Activated CD8-positive, alpha-beta T cell treated with anti-CD3 and anti-CD28 coated beads for 36 hours (primary cell): Measurements from ENCODE around the gene TCP1. TPM values are rescaled to one million over a fixed set of nuclear protein-coding genes. Genes with fewer than 3 reads are reported as not detected.

Experiments used
- ATAC-seq: fragments of 200-7000 bp; cut with Tn5 transposase; one replicate; pipeline ENCODE4 v1.10.0; 2021; ENCODE audit warnings: mild to moderate bottlenecking, moderate library complexity
- CTCF ChIA-PET: fragments of 350-600 bp; sonication (Branson Sonifier 250); formaldehyde crosslinking; loops from one replicate; lab custom pipeline; 2021; ENCODE audit warnings: antibody characterized with exemption; lab: Charles Lee
- POLR2A ChIA-PET: fragments of 350-600 bp; sonication (Branson Sonifier 250); formaldehyde crosslinking; loops from one replicate; lab custom pipeline; 2021; ENCODE audit warnings: antibody characterized with exemption; lab: Charles Lee
- DNase-seq: peaks from one replicate; pipeline ENCODE4 v3.0.0-alpha.2; 2020
- H3K27ac Mint-ChIP-seq: one replicate; pipeline ENCODE4 v1.8.0; 2021; ENCODE audit warnings: mild to moderate bottlenecking, mixed read lengths
- H3K27me3 Mint-ChIP-seq: one replicate; pipeline ENCODE4 v1.8.0; 2021; ENCODE audit warnings: mixed read lengths
- H3K36me3 Mint-ChIP-seq: one replicate; pipeline ENCODE4 v1.8.0; 2021; ENCODE audit warnings: low read depth, mixed read lengths
- H3K4me1 Mint-ChIP-seq: one replicate; pipeline ENCODE4 v1.8.0; 2021; ENCODE audit warnings: low read depth, mixed read lengths
- H3K4me3 Mint-ChIP-seq: one replicate; pipeline ENCODE4 v1.8.0; 2021; ENCODE audit warnings: mild to moderate bottlenecking, moderate library complexity, mixed read lengths
- H3K9me3 Mint-ChIP-seq: one replicate; pipeline ENCODE4 v1.8.0; 2021; ENCODE audit warnings: mixed read lengths
- intact Hi-C: fragments of 100-400 bp; cut with micrococcal nuclease; formaldehyde crosslinking; loops from one replicate; pipeline ENCODE4 v1.10.0; 2022
- total RNA-seq, 2 experiments: library from RNA; stranded (reverse); gene quantifications; one replicate each; pipeline ENCODE4 v1.2.3, GENCODE V29; 2021
- TF ChIP-seq, protein P1 (sequence below): fragments of 200-600 bp; IDR thresholded peaks from one replicate; pipeline ENCODE4 v1.8.0; 2022; ENCODE audit warnings: antibody characterized with exemption, mild to moderate bottlenecking

The TCP1 gene
- total RNA-seq, 2 experiments from 2014 or later, result 446 to 452 TPM

DNA sequence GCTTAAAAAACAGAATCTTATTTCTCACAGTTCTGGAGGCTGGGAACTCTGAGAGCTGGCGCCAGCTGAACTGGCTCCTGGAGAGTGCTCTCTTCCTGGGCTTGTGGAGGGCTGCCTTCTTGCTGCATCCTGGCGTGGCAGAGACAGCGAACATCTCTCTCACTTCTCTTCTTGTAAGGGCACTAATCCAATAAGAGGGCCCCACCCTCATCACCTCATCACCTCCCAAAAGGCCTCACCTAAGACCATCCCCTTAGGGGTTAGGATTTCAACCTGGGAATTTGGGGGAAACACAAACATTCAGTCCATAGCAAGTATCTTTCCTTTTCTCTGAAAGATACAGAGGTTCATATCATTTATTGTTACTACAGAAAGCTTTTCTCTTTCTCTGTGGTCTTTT is 34.6 kb upstream of the TCP1 start:
- CTCF ChIA-PET, result no interaction called here
- Mint-ChIP-seq H3K27me3 (no peaks in the 10 kb centered on the region), H3K4me1 (peaks cover 23% of the 10 kb centered on the region), H3K4me3 (no peak overlapping the region), H3K27ac (no peak overlapping the region), H3K36me3 (no peaks in the 10 kb centered on the region), H3K9me3 (no peaks in the 10 kb centered on the region)
- TF ChIP-seq, protein P1, sequence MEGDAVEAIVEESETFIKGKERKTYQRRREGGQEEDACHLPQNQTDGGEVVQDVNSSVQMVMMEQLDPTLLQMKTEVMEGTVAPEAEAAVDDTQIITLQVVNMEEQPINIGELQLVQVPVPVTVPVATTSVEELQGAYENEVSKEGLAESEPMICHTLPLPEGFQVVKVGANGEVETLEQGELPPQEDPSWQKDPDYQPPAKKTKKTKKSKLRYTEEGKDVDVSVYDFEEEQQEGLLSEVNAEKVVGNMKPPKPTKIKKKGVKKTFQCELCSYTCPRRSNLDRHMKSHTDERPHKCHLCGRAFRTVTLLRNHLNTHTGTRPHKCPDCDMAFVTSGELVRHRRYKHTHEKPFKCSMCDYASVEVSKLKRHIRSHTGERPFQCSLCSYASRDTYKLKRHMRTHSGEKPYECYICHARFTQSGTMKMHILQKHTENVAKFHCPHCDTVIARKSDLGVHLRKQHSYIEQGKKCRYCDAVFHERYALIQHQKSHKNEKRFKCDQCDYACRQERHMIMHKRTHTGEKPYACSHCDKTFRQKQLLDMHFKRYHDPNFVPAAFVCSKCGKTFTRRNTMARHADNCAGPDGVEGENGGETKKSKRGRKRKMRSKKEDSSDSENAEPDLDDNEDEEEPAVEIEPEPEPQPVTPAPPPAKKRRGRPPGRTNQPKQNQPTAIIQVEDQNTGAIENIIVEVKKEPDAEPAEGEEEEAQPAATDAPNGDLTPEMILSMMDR, result no peak
- no peak for ATAC-seq
- POLR2A ChIA-PET, result no interaction called here
- intact Hi-C loops, result no loop called here
- DNase-seq, result no peak

DNA sequence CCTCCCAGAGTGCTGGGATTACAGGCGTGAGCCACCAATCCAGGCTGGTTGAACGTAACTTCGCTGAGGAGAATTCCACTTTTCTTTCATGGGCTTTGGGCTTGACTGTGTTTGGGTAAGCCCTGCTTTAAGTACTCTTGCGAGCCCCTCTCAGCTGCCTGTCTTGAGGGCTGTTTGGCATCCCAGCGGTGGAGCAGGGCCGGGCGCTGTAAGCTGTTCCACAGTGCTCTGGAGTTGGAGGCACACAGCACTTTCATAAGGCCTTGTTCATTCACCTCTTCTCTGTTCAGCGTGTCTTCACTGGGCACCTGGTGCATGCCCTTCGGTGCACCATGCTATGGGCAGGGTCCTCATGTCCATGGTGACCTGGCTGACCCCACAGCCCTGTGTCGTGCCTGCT is 32.3 kb upstream of the TCP1 start:
- H3K27me3 Mint-ChIP-seq, result no peaks in the 10 kb centered on the region
- no peak for DNase-seq
- ChIA-PET POLR2A (interaction anchor here (0.7 to 1.0 kb wide), 2 partner anchors 30 to 265 kb away, joined by 3 read pairs; no protein-coding TSS in a partner anchor), CTCF (interaction anchor here (1.2 kb wide), 1 partner anchor 42 kb away, joined by 3 read pairs; no protein-coding TSS in a partner anchor)
- no peak overlapping the region for H3K27ac Mint-ChIP-seq
- no peaks in the 10 kb centered on the region for H3K36me3 Mint-ChIP-seq
- peaks cover 21% of the 10 kb centered on the region for H3K4me1 Mint-ChIP-seq
- H3K4me3 Mint-ChIP-seq, result no peak overlapping the region
- intact Hi-C loops, result no loop called here
- TF ChIP-seq, protein P1, result no peak
- no peak for ATAC-seq
- no peaks in the 10 kb centered on the region for H3K9me3 Mint-ChIP-seq

DNA sequence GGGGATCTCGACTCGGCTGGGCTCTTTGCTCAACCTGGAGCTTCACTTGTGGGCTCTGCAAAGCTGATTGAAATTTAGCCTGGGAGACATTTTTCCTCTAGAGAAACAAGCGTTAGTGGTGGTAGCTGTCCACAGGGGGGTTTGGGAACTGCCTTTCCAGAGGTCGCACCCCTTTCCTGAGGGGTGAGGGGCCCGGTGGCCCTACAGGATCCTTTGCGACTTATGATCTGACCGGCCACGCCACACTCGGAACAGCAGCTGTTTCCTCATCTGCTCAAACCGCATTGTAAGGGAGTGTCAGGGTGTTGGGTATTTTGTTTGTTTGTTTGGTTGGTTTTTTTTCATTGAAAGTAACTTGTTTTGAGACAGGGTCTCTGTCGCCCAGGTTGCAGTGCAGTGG is 31.7 kb upstream of the TCP1 start:
- TF ChIP-seq, protein P1, result no peak
- CTCF ChIA-PET, result no interaction called here
- POLR2A ChIA-PET, result interaction anchor here (1.0 to 2.0 kb wide), 3 partner anchors 29 to 265 kb away, joined by 3 to 4 read pairs (median 3); no protein-coding TSS in a partner anchor
- no peaks in the 10 kb centered on the region for H3K36me3 Mint-ChIP-seq
- DNase-seq (no peak), ATAC-seq (no peak)
- intact Hi-C loops, result no loop called here
- peaks cover 21% of the 10 kb centered on the region for H3K4me1 Mint-ChIP-seq
- H3K27me3 Mint-ChIP-seq, result no peaks in the 10 kb centered on the region
- H3K27ac Mint-ChIP-seq, result no peak overlapping the region
- H3K9me3 Mint-ChIP-seq, result no peaks in the 10 kb centered on the region
- no peak overlapping the region for H3K4me3 Mint-ChIP-seq

DNA sequence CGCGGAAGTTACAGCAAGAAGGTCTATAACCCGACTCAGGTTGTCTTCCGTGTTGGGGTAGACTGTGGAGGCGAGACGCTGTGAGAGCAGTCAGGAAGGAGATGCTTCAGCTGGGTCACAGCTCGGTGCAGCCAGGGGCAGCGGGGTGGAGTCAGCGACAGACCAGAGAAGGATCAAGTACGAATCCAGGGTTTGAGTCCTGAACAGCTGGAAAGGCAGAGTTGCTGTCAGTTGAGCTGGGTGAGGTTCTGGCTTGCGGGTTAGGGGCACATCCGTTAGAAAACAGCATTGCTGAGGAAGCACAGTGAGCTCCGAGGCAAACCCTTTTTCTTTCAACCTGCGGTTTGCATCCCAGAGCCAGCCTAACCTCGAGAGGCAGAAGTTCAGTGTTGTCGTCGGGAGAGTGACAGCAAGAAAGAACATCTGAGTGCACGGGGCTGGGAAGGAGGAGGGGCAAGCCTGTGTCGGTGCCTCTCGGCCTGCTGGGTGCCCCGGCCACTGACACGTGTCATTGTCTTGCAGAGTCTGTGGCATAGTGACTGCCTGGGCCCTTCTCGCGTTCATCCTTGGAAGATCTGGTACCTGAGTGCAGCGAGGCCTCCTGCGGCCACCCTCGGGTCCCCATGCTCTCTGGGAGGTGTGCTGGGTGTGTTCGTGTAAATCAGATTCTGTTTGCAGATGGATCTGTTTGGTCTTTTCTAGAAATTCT is 30.7 kb upstream of the TCP1 start:
- intact Hi-C loops, result no loop called here
- Mint-ChIP-seq H3K27me3 (no peaks in the 10 kb centered on the region), H3K36me3 (no peaks in the 10 kb centered on the region), H3K27ac (peak overlapping the region; percentile 69), H3K4me1 (peaks cover 21% of the 10 kb centered on the region), H3K9me3 (no peaks in the 10 kb centered on the region), H3K4me3 (peak overlapping the region; percentile 51)
- CTCF ChIA-PET, result interaction anchor here (1.6 kb wide), 1 partner anchor 29 kb away, joined by 3 read pairs; no protein-coding TSS in a partner anchor
- ATAC-seq, result peak; percentile 86
- DNase-seq, result peak; percentile 60
- POLR2A ChIA-PET, result interaction anchor here (1.1 to 2.0 kb wide), 5 partner anchors 13 to 94 kb away, joined by 3 to 5 read pairs (median 4); partner anchors contain the start of gene TCP1
- TF ChIP-seq, protein P1, result no peak

DNA sequence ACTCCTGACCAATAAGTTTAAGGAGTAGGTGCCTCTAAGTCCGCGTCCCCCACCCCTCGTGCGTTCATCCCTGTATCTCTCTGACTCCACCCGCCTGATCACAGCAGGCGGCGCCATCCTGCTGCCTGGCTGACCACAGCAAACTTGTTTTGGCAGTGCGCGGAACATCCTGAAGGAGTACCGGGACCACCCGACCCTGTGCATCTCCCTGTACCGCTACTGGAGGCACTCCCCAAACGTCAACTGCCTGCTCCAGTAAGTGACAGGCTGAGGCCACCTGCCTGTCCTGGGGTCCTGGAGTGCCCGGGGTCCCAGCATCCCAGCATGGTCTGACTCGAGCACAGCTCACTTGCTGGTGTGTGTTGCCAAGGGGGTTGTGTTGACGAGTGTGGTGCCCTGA is 29.7 kb upstream of the TCP1 start:
- intact Hi-C loops, result no loop called here
- H3K4me3 Mint-ChIP-seq, result peak overlapping the region; percentile 51
- no peaks in the 10 kb centered on the region for H3K27me3 Mint-ChIP-seq
- CTCF ChIA-PET, result interaction anchor here (1.6 kb wide), 1 partner anchor 28 kb away, joined by 3 read pairs; no protein-coding TSS in a partner anchor
- POLR2A ChIA-PET, result interaction anchor here (1.6 to 2.0 kb wide), 3 partner anchors 14 to 93 kb away, joined by 4 read pairs; partner anchors contain the start of gene TCP1
- peaks cover 21% of the 10 kb centered on the region for H3K4me1 Mint-ChIP-seq
- TF ChIP-seq, protein P1, result no peak
- DNase-seq (no peak), ATAC-seq (no peak)
- H3K27ac Mint-ChIP-seq, result no peak overlapping the region
- H3K36me3 Mint-ChIP-seq, result no peaks in the 10 kb centered on the region
- H3K9me3 Mint-ChIP-seq, result no peaks in the 10 kb centered on the region
